Placental epithelial cell (primary cell): ENCODE measurements around the gene SLC12A1. TPM values are rescaled to one million over a fixed set of nuclear protein-coding genes. Genes with fewer than 3 reads are reported as not detected.

ENCODE experiments used
- small RNA-seq: library from RNA; depleted of rRNA; stranded (forward); fragments of <200 nt; gene quantifications from one replicate; pipeline ENCODE3, GENCODE V24; 2012
- total RNA-seq: library from RNA; depleted of rRNA; stranded (reverse); fragments of >200 nt; gene quantifications from 2 replicates; pipeline ENCODE4 v1.2.3, GENCODE V29; 2012

Gene SLC12A1
- total RNA-seq = not detected in 2 replicates

DNA sequence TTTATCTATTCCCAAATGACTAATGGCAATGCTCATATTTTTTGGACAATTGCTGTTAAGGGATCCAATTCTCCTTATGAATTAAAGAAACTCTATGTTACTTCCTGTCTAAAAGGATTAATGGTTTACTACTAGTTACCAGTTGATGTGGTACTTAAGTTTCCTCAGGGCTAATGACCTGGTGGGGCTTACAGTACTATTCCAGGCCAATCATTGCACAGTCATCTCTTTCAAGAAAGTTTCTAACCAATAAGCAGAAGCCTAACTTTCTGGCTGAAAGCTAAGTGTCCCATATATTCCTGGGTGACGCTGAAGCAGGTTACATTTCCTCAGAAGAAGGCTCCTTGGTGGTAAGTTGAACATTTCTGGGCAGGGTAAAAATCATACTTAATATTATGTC lies at the start of gene SLC12A1:
Gene SLC12A1 (plus strand): TSS at position 322 of the 400 bp plus-strand sequence. CDS start 1,418 bp downstream, outside the sequence.

DNA sequence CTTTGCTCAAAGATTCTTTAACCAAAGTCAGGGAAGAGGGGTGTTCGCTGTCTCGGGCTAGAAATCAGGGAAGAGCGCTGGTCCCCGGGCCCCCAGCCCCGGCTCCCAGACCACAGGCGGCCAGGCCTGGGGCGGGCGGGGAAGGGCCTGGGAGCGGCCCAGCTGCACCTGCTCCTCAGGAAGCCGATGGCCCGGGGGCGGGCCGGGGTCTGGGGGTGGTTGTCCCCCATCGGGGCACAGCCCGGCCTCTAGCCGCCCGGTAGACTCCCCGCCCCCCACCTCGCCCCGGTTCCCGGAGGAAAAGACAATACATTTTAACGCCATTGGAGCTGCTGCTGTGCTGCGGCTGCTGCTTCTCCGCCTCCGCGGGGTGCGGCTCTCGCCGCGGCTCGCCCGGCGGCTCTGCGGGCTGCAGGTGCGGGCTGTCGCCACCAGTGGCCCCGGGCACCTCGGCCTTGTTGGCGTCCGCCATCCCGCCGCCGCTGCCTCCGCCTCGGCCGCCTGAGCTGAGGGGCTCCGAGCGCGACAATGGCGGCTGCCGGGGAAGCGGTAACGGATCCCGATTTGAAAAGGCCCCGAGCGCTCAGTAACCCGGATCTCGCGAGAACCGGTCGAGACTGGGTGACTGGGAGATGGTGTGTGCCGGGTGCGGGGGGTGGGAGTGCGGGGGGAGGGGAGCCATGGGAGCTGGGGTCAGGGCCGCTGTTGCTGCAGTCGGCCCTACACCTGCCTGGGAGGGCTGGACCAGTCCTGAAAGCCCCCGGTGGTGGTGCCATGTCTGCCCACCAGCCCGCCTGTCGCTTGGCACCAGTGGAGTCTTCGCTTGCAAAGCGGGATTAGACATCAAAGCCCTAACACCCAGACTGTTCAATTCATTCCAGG lies 28.1 kb upstream of the SLC12A1 start, which contains the start of gene MYEF2:
Gene MYEF2 (minus strand): TSS at position 530 of the 882 bp plus-strand sequence. CDS start 58 bp downstream, at position 472.

DNA sequence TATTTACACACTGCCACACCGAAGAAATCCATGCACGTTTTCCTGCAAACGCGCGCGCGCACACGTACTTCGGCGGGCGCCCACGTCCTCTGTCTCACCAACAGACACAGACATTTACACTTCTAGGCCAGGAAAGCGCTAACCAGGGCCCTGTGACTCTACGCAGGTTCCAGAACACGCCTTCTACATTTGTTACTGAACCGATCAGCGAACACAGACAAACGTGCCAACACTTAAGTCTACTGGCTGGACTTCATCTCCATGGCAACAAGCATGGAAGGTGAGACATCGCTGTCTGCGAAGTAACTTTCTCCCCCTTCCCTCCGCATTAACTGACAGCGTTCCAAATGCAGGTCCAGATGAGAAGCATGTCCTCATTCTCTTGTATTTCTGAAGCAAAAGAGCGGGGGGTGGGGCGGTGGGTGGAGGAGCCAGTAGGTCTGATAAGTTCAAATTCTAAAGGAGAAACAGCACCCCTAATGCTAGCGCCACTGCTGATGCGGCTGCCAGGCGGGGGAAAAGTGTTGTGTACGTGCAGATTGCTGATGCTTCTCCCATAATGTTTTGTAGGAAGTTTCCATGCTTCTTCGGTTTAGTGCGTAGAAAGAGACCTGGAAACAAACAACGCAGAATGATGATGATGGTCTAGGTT lies 14.4 kb upstream of the SLC12A1 start, which contains the start of gene CTXN2:
Gene CTXN2 (plus strand): TSS at position 92 of the 652 bp plus-strand sequence. CDS start 9,636 bp downstream, outside the sequence.

DNA sequence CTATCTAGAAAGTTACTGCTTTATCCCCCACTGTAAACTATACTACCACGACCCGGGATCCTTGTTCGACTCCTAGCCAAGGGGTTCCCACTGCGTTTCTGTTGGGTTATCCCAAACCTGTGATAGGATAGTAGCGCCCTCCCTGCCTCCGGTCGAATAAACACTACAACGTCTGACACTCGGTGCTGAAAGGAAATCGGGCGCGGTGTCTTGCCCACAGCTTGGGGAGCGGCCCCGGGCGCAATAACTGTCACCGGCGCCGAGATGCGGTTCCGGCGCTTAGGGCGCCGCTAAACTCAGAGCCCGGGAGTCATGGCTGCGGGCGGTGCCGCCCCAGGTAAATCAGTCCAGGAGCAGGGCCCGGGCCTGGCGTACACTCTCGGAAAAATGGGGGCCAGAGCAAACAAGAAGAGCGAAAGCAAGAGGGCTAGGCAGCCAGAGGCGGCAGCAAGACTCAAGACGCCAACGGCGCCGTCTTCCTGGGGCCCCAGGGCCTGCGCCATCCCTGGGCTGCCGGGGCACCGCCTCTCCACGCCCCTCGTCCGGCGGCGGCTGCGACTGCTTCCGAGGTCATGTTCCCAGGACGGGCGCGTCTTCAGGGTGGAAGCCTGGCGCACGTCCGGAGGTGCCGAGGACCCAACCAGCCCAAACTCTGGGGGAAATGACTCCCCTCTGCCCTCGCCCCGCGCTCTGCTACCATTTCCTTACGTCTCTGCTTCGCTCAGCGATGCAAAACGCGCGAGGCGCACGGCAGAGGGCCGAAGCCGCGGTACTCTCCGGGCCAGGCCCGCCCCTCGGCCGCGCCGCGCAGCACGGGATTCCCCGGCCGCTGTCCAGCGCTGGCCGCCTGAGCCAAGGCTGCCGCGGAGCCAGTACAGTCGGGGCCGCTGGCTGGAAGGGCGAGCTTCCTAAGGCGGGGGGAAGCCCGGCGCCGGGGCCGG lies 125.0 kb downstream of the SLC12A1 start, which contains the start of gene DUT:
Gene DUT (plus strand): TSS at position 575 of the 941 bp plus-strand sequence. CDS start 87 bp downstream, at position 662.

Small RNA genes within 50 kb of the gene (small RNA-seq; reads per million reads assigned to genes)
- gene RF00019 = not detected

Other genes with a start within 250 kb of the SLC12A1 start
- gene SLC24A5, start 85.3 kb upstream of the SLC12A1 start, total RNA-seq = not detected in 2 replicates
- gene MYEF2, start 28.0 kb upstream of the SLC12A1 start, total RNA-seq = not detected in 2 replicates
- gene CTXN2, start 14.6 kb upstream of the SLC12A1 start, total RNA-seq = not detected in 2 replicates
- 41.2 and 54.9 TPM in 2 replicates for gene DUT, start 125.1 kb downstream of the SLC12A1 start, total RNA-seq